ENCODE measurements around the gene NANS.
A peak's percentile ranks its signal among the peaks of the same experiment; 100 is the strongest.
"Not testable (repeated sequence)": the region's sequence is repeated elsewhere in the genome, so short reads cannot be mapped to it uniquely, and the experiment has no call there.

NANS gene

DNA sequence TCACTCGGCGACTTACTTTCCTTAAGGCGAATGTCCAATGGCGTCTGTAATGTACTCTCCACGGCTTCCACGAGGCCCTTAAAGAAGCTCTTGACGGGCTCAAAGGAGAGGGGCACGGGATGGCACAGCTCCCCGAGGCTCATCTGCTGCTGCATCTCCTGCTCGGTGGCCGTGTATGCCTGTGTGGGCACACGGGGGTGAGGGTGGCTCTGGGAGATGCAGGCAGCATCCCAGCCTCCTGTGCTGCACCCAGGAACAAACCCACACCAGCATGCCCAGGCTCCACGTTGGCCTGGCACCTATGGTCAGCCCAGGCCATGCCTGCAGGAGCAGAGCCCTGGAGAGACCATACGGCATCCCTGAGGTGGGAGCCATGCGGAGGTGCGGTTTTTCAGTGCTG is 38.3 kb downstream of the NANS start:
- peaks cover 46% of the 10 kb centered on the region for H3K36me3 Mint-ChIP-seq (ENCODE audit: low read depth)
- no peaks in the 10 kb centered on the region for H3K27me3 Mint-ChIP-seq
- H3K27ac Mint-ChIP-seq, result no peak overlapping the region
- ATAC-seq, result no peak
- no peak overlapping the region for H3K4me3 Mint-ChIP-seq
- no peak for DNase-seq
- H3K9me3 Mint-ChIP-seq, result no peaks in the 10 kb centered on the region
- H3K4me1 Mint-ChIP-seq, result peaks cover 34% of the 10 kb centered on the region

DNA sequence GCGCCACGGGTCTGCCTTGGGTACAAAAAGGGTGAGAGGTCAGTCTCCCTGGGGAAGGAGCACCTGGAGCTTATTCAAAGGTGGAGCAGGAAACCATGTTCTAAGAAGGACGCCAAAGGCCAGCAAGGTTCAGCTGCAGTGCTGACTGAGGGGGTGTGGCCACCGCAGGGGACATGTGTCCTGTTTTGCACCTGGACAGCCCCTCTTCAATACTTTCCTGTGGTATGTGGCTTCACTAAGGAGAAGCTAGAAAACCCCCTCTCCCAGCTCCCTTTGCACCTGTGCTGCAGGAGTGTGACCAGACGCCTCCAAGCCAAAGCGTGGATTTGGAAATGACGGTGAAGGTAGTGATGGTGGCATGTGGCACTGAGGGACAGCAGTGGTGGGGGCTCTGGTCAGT is 38.9 kb downstream of the NANS start:
- DNase-seq (no peak), ATAC-seq (no peak)
- no peaks in the 10 kb centered on the region for H3K27me3 Mint-ChIP-seq
- peaks cover 40% of the 10 kb centered on the region for H3K4me1 Mint-ChIP-seq
- H3K36me3 Mint-ChIP-seq (ENCODE audit: low read depth), result peaks cover 47% of the 10 kb centered on the region
- H3K9me3 Mint-ChIP-seq, result no peaks in the 10 kb centered on the region
- no peak overlapping the region for H3K4me3 Mint-ChIP-seq
- no peak overlapping the region for H3K27ac Mint-ChIP-seq

DNA sequence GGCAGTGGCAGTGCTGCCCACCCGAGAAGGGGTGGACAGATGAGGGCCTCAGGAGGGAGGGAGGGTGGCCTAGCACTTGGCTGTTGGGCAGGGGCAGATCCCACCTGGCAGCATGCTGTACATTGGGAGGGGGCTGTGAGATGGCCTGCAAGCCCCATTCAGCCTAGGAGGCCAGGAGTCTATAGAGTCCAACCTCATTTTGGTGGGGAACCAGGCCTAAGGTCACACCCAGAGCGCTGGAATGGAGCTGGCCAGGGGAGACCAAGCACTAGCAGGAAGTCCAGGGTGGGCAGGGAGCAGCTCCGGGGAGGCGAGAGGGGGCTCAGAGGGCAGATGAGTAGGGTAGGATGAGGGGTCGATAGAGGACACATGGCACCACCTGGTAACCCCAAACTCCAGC is 39.6 kb downstream of the NANS start:
- H3K4me1 Mint-ChIP-seq, result peaks cover 46% of the 10 kb centered on the region
- no peak for DNase-seq
- H3K9me3 Mint-ChIP-seq, result no peaks in the 10 kb centered on the region
- H3K36me3 Mint-ChIP-seq (ENCODE audit: low read depth), result peaks cover 44% of the 10 kb centered on the region
- H3K4me3 Mint-ChIP-seq, result no peak overlapping the region
- ATAC-seq, result no peak
- no peaks in the 10 kb centered on the region for H3K27me3 Mint-ChIP-seq
- H3K27ac Mint-ChIP-seq, result no peak overlapping the region

DNA sequence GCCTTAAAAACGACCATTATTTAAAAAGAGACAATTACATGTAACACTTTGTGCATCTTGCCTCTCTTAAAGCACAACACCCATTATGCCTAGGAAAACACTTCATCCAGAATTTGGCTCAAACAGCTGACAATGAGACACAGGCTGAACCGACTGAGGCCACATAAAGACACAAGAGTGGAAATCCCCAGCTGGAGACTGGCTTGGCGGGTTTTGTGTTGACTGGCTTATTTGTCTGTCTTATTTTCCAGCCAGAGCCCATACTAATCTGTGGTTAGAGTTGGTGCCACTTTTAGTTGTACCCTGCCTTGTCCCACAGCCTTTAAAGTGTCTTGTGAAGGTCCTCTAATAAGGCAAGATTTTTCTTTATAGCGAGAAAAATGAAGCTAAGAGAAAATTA is 41.3 kb downstream of the NANS start:
- H3K9me3 Mint-ChIP-seq, result no peaks in the 10 kb centered on the region
- no peak overlapping the region for H3K4me3 Mint-ChIP-seq
- peaks cover 41% of the 10 kb centered on the region for H3K36me3 Mint-ChIP-seq (ENCODE audit: low read depth)
- H3K4me1 Mint-ChIP-seq, result peaks cover 60% of the 10 kb centered on the region
- H3K27ac Mint-ChIP-seq, result peak overlapping the region; percentile 52
- ATAC-seq (peak; percentile 34), DNase-seq (no peak)
- no peaks in the 10 kb centered on the region for H3K27me3 Mint-ChIP-seq

DNA sequence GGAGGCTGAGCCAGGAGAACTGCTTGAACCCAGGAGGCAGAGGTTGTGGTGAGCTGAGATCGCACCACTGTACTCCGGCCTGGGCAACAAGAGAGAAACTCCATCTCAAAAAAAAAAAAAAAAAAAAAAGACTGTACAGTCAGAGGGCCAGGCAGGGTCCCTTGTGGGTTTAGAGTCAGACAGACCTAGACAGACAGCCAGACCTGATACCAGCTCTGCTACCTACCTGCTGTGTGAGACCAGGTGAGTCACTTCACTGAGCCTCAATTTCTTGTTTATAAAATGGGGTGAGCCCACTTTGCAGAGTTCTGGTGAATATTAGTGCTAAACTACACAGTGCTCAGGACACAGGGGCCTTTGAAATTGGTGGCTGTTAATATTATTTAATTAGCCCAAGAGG is 42.8 kb downstream of the NANS start:
- H3K4me1 Mint-ChIP-seq, result peaks cover 70% of the 10 kb centered on the region
- H3K9me3 Mint-ChIP-seq, result no peaks in the 10 kb centered on the region
- H3K27me3 Mint-ChIP-seq, result no peaks in the 10 kb centered on the region
- DNase-seq, result no peak
- no peak overlapping the region for H3K27ac Mint-ChIP-seq
- H3K36me3 Mint-ChIP-seq (ENCODE audit: low read depth), result peaks cover 36% of the 10 kb centered on the region
- no peak overlapping the region for H3K4me3 Mint-ChIP-seq
- no peak for ATAC-seq

DNA sequence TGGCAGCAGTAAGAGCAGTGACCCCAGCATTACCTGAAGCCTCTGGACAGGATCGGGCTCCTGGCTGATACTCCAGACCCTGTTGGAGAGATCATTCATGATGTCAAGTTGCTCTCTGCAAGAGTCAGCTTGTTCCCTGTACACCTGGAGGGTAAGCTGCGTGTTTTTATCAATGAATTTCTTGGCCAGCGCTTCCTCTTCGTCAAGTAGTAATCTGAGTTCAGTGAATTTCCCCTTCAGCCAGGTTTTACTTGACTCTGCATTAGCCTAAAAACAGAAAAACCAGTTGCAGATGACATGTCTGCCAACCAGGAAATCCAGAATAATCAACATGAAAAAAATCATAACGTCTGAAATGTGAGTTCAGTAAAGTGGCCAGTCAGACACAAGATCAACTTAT is 43.4 kb downstream of the NANS start:
- peaks cover 34% of the 10 kb centered on the region for H3K36me3 Mint-ChIP-seq (ENCODE audit: low read depth)

DNA sequence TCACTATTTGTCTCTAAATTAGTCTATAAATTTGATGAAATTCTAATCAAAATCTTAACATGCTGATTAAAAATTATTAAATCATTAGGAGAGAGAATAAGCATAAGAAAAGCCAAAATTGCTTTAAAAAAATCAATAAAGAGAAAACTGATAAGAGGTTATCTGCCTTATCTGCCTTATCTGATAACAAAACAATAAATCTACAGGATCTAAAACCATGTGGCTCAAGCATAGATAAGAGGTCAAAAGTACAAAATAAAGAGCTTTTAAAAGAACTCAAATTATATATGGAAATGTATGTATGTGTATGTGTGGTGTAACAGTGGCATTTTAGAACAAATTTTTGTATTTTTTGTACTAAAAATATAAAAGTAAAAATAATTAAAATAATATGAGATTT is 43.9 kb downstream of the NANS start:
- peak overlapping the region; percentile 80 for H3K27ac Mint-ChIP-seq
- DNase-seq, result no peak
- H3K36me3 Mint-ChIP-seq (ENCODE audit: low read depth), result peaks cover 35% of the 10 kb centered on the region
- no peak overlapping the region for H3K4me3 Mint-ChIP-seq
- no peak for ATAC-seq
- H3K9me3 Mint-ChIP-seq, result no peaks in the 10 kb centered on the region
- no peaks in the 10 kb centered on the region for H3K27me3 Mint-ChIP-seq
- H3K4me1 Mint-ChIP-seq, result peaks cover 75% of the 10 kb centered on the region

More for the DNA sequence above, 43.4 kb downstream of the NANS start:
- H3K27ac Mint-ChIP-seq, result peak overlapping the region; percentile 80
- no peaks in the 10 kb centered on the region for H3K9me3 Mint-ChIP-seq
- ATAC-seq, result no peak
- DNase-seq, result no peak
- peaks cover 73% of the 10 kb centered on the region for H3K4me1 Mint-ChIP-seq
- no peaks in the 10 kb centered on the region for H3K27me3 Mint-ChIP-seq
- H3K4me3 Mint-ChIP-seq, result no peak overlapping the region

DNA sequence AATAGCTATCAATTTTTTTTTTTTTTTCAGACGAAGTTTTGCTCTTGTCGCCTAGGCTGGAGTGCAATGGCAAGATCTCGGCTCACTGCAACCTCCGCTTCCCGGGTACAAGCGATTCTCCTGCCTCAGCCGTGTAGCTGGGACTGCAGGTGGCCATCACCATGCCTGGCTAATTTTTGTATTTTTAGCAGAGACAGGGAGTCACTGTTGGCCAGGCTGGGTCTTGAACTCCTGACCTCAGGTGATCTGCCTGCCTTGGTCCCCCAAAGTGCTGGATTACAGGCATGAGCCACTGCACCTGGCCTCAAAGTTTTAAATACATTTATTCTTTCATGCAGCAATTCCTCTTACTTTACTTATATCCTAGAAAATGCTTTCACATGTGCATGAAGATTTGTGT is 44.9 kb downstream of the NANS start:
- Mint-ChIP-seq H3K27me3 (no peaks in the 10 kb centered on the region), H3K27ac (peak overlapping the region; percentile 63), H3K4me1 (peaks cover 84% of the 10 kb centered on the region), H3K9me3 (no peaks in the 10 kb centered on the region), H3K36me3 (ENCODE audit: low read depth) (peaks cover 40% of the 10 kb centered on the region), H3K4me3 (peak overlapping the region; percentile 17)
- no peak for ATAC-seq
- DNase-seq, result no peak

DNA sequence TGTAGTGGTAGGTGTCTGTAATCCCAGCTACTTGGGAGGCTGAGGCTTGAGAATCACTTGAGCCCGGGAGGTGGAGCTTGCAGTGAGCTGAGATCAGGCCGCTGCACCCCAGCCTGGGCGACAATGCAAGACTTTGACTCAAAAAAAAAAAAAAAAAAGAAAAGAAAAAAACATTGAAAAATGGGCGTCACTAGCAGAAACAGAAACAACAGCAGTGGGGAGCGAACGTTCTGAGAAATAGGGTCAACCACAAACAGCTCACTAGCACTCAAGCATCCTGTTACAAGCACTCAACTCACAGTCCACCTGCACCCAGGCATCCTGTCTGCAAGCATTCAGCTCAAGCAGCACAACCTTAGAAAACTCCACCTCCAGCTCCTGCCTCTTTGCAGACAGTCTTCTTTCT is 45.3 kb downstream of the NANS start:
- no peaks in the 10 kb centered on the region for H3K27me3 Mint-ChIP-seq
- peak overlapping the region; percentile 63 for H3K27ac Mint-ChIP-seq
- H3K9me3 Mint-ChIP-seq, result no peaks in the 10 kb centered on the region
- DNase-seq, result peak; percentile 63
- peak; percentile 99 for ATAC-seq
- peaks cover 44% of the 10 kb centered on the region for H3K36me3 Mint-ChIP-seq (ENCODE audit: low read depth)
- peaks cover 88% of the 10 kb centered on the region for H3K4me1 Mint-ChIP-seq
- peak overlapping the region; percentile 17 for H3K4me3 Mint-ChIP-seq

DNA sequence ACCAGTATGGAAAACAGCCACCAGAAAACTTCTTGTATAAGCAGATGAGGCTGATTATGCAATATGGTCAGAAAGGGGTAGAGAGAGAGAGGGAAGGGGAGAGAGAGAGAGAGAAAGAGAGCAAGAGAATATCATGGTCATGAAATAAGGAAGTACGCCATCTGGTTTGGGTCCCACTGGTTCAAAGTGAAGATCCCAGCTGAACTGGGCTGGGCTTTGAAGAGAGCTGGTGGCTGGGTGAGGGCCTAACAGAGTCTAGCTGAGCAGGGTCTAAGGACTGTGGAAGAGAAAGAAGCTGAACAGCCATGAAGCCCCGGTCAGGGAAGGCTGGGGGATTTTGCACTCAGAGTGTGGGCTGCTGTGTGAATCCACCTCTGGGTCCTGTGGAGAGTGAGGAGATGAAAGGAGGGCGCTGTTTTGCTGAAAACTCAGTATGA is 47.9 kb downstream of the NANS start:
- no peak for ATAC-seq
- no peak for DNase-seq
- H3K4me1 Mint-ChIP-seq, result peaks cover 93% of the 10 kb centered on the region
- peaks cover 44% of the 10 kb centered on the region for H3K36me3 Mint-ChIP-seq (ENCODE audit: low read depth)
- peak overlapping the region; percentile 72 for H3K27ac Mint-ChIP-seq
- no peak overlapping the region for H3K4me3 Mint-ChIP-seq
- H3K9me3 Mint-ChIP-seq, result no peaks in the 10 kb centered on the region
- no peaks in the 10 kb centered on the region for H3K27me3 Mint-ChIP-seq

DNA sequence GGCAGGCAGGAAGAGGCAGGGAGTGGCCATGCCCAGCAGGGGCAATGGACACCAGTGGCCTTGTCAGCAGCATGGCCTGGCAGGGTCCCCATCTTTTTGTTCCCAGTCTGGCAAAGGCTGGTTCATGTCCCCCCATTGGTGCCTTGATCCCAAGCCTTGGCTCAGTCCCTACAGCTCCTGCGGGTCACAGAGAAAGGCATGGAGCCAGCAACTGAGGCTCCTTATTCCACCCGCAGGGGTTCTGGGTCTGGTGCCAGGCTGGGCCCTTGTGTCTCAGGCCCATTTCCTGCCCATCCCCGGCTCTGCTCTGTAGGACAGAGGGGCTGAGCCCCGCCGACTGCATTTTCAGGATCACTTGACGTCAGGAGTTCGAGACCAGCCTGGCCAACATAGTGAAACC is 48.5 kb downstream of the NANS start:
- no peaks in the 10 kb centered on the region for H3K27me3 Mint-ChIP-seq
- H3K36me3 Mint-ChIP-seq (ENCODE audit: low read depth), result peaks cover 44% of the 10 kb centered on the region
- peaks cover 93% of the 10 kb centered on the region for H3K4me1 Mint-ChIP-seq
- no peak overlapping the region for H3K4me3 Mint-ChIP-seq
- no peaks in the 10 kb centered on the region for H3K9me3 Mint-ChIP-seq
- no peak for ATAC-seq
- H3K27ac Mint-ChIP-seq, result no peak overlapping the region
- DNase-seq, result no peak

DNA sequence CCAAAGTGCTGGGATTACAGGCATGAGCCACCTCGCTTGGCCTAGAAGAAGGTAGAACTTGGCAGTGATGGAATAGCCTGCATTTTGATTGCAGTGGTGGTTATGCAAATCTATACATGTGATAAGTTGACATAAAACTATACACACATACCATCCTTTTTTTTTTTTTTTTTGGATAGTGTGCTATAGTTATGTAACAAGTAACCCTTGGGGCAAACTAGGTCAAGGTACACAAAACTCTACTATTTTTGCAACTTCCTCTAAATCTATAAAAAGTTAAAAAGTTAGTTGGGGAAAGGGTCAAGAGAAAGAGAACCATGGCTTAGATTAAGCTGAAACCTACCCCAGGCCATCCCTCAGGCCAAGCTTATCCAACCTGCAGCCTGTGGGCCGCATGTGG is 51.4 kb downstream of the NANS start:
- H3K27me3 Mint-ChIP-seq, result no peaks in the 10 kb centered on the region
- no peak overlapping the region for H3K4me3 Mint-ChIP-seq
- no peak for DNase-seq
- peaks cover 84% of the 10 kb centered on the region for H3K4me1 Mint-ChIP-seq
- H3K36me3 Mint-ChIP-seq (ENCODE audit: low read depth), result peaks cover 55% of the 10 kb centered on the region
- H3K9me3 Mint-ChIP-seq, result no peaks in the 10 kb centered on the region
- ATAC-seq, result no peak
- peak overlapping the region; percentile 83 for H3K27ac Mint-ChIP-seq

DNA sequence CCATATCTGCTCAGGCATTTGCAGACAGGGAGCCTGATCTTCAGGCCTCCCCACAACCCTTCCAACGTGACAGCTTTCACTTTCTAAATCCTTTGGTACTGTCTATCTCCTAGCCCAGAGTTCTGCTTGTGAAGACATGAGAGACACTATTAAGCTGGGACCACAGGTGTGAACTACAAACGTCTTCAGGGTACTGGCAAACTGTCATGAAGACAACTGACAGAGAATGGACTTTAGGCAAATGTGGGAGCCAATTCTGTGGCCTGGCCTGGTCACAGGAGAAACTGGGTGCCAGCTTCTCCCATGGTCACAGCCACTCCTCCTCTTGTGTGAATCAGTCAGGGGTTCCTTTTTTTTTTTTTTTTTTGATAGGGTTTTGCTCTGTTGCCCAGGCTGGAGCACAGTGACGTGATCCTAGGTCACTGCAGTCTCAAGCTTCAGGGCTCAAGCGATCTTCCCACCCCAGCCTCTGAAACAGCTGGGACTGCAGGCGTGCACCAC is 52.0 kb downstream of the NANS start:
- H3K36me3 Mint-ChIP-seq (ENCODE audit: low read depth), result peaks cover 55% of the 10 kb centered on the region

DNA sequence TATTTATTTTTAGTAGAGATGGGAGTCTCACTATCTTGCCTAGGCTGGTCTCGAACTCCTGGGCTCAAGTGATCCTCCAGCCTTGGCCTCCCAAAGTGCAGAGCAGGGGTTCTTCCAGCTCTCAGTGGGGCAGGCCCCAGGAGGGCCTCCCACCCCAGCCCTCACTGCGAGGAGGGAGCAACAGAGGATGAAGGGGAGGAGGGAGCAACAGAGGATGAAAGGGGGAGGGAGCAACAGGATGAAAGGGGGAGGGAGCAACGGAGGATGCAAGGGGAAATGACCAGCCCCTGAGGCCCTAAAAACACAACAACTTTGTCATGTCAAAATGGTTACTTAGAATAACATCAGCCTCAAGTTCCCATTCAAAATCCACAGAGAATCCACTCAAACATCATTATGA is 52.5 kb downstream of the NANS start:
- Mint-ChIP-seq H3K36me3 (ENCODE audit: low read depth) (peaks cover 55% of the 10 kb centered on the region), H3K27ac (peak overlapping the region; percentile 83)

More for the DNA sequence above, 52.0 kb downstream of the NANS start:
- DNase-seq, result no peak
- Mint-ChIP-seq H3K9me3 (no peaks in the 10 kb centered on the region), H3K27ac (peak overlapping the region; percentile 83), H3K4me3 (peak overlapping the region; percentile 25), H3K4me1 (peaks cover 80% of the 10 kb centered on the region), H3K27me3 (no peaks in the 10 kb centered on the region)
- ATAC-seq, result peak; percentile 84

DNA sequence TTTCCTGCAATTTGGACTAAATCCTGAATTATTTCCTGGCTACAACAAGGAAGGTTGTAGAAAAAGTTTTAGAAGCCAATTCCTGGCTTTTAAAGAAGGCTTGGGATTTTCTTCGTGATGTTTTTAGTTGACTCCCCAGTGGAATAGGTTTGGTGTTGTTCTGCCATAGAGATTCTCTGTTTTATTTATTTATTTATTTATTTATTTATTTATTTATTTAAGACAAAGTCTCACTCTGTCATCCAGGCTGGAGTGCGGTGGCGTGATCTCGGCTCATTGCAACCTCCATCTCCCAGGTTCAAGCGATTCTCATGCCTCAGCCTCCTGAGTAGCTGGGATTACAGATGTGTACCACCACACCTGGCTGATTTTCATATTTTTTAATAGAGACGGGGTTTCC is 60.6 kb downstream of the NANS start:
- H3K27me3 Mint-ChIP-seq, ATAC-seq, H3K27ac Mint-ChIP-seq, H3K4me3 Mint-ChIP-seq, H3K9me3 Mint-ChIP-seq, DNase-seq: not testable (repeated sequence)
- Mint-ChIP-seq H3K4me1 (peaks cover 45% of the 10 kb centered on the region), H3K36me3 (ENCODE audit: low read depth) (peaks cover 16% of the 10 kb centered on the region)

More for the DNA sequence above, 52.5 kb downstream of the NANS start:
- no peaks in the 10 kb centered on the region for H3K9me3 Mint-ChIP-seq
- H3K4me3 Mint-ChIP-seq, result no peak overlapping the region
- ATAC-seq (no peak), DNase-seq (no peak)
- H3K4me1 Mint-ChIP-seq, result peaks cover 76% of the 10 kb centered on the region
- no peaks in the 10 kb centered on the region for H3K27me3 Mint-ChIP-seq

Measured in activated naive CD8-positive, alpha-beta T cell treated with anti-CD3 and anti-CD28 coated beads, Interleukin-2, amount 50 U/mL, for 24 hours (primary cell).